OCI-LY7 (cell line): ENCODE measurements around the gene SIGLEC5.

ENCODE experiments used
- EZH2phosphoT487 ChIP-seq: fragments of 200-600 bp; sonication (generic); IDR thresholded peaks from 2 replicates; pipeline ENCODE4 v1.6.1; 2018; ENCODE audit warnings: low read depth, borderline replicate concordance, mild to moderate bottlenecking, mixed run types, antibody characterized with exemption, low read length, moderate library complexity, mixed read lengths
- TF ChIP-seq, protein P1 (sequence below): fragments of 200-600 bp; sonication (generic); conservative IDR thresholded peaks from 2 replicates; pipeline ENCODE4 v1.5.1; 2014; ENCODE audit warnings: mild to moderate bottlenecking, antibody characterized with exemption, low read length, moderate library complexity, mixed read lengths

DNA sequence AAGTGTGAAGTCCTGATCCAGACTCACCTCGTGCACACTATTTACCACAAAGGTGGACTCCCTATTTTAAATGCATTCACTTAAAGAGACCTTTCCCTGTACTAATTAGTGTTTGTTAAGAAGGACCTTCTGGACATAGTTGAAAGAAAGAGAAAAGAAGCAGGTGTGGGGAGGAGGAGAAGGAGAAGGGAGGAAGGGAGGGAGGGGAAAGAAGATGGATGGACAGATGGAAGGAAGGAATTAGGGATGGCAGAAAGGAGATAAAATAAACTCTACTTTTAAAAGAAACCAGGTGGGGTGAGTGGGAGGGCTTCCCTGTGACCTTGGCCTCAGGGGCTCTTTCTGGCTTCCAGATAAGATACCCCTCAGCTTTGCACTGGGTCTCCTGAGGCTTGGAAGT is 37.7 kb downstream of the SIGLEC5 start:
- TF ChIP-seq, protein P1, sequence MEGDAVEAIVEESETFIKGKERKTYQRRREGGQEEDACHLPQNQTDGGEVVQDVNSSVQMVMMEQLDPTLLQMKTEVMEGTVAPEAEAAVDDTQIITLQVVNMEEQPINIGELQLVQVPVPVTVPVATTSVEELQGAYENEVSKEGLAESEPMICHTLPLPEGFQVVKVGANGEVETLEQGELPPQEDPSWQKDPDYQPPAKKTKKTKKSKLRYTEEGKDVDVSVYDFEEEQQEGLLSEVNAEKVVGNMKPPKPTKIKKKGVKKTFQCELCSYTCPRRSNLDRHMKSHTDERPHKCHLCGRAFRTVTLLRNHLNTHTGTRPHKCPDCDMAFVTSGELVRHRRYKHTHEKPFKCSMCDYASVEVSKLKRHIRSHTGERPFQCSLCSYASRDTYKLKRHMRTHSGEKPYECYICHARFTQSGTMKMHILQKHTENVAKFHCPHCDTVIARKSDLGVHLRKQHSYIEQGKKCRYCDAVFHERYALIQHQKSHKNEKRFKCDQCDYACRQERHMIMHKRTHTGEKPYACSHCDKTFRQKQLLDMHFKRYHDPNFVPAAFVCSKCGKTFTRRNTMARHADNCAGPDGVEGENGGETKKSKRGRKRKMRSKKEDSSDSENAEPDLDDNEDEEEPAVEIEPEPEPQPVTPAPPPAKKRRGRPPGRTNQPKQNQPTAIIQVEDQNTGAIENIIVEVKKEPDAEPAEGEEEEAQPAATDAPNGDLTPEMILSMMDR = no peak
- no peak for TF ChIP-seq EZH2phosphoT487
